ENCODE results near the gene ACSL4. TPM values are rescaled to one million over a fixed set of nuclear protein-coding genes. Genes with fewer than 3 reads are reported as not detected.
"Not testable (repeated sequence)": the region's sequence is repeated elsewhere in the genome, so short reads cannot be mapped to it uniquely, and the experiment has no call there.

Gene ACSL4
- total and polyA plus RNA-seq, 9 donors: 23.3 to 102 (median 36.6) TPM

- no peaks in the 10 kb centered on the region for H3K27me3 ChIP-seq
- 75 to 85% (median 81%) methylated on average over 2 of the region's 2 CpGs for WGBS, 3 donors
- H3K9me3 ChIP-seq: no peaks in the 10 kb centered on the region
- intact Hi-C loops (cut with DNase I): no loop called here
- TF ChIP-seq POLR2A (IDR thresholded peaks at IDR 0.05): no peak
- no peak for TF ChIP-seq EP300 (IDR thresholded peaks at IDR 0.05)
- TF ChIP-seq, protein P1, sequence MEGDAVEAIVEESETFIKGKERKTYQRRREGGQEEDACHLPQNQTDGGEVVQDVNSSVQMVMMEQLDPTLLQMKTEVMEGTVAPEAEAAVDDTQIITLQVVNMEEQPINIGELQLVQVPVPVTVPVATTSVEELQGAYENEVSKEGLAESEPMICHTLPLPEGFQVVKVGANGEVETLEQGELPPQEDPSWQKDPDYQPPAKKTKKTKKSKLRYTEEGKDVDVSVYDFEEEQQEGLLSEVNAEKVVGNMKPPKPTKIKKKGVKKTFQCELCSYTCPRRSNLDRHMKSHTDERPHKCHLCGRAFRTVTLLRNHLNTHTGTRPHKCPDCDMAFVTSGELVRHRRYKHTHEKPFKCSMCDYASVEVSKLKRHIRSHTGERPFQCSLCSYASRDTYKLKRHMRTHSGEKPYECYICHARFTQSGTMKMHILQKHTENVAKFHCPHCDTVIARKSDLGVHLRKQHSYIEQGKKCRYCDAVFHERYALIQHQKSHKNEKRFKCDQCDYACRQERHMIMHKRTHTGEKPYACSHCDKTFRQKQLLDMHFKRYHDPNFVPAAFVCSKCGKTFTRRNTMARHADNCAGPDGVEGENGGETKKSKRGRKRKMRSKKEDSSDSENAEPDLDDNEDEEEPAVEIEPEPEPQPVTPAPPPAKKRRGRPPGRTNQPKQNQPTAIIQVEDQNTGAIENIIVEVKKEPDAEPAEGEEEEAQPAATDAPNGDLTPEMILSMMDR (IDR thresholded peaks at IDR 0.05): no peak
- H3K36me3 ChIP-seq: no peaks in the 10 kb centered on the region
- H3K27ac ChIP-seq: no peak overlapping the region
- H3K4me3 ChIP-seq: no peak overlapping the region
- H3K4me1 ChIP-seq (ENCODE audit: insufficient read depth): no peaks in the 10 kb centered on the region
- DNase-seq: no peak
Observed at GRCh38 chrX:109660435-109661143, 72.5 kb downstream of the ACSL4 start.

GRCh38 chrX:109658391-109658790 is 74.7 kb downstream of the ACSL4 start:
- no peaks in the 10 kb centered on the region for H3K9me3 ChIP-seq
- WGBS, 3 donors: 94 to 98% (median 97%) methylated on average over 1 of the region's 1 CpG
- intact Hi-C loops (cut with DNase I): no loop called here
- DNase-seq: no peak
- no peaks in the 10 kb centered on the region for H3K36me3 ChIP-seq
- no peak overlapping the region for H3K27ac ChIP-seq
- no peak overlapping the region for H3K4me3 ChIP-seq
- no peaks in the 10 kb centered on the region for H3K27me3 ChIP-seq
- TF ChIP-seq POLR2A (IDR thresholded peaks at IDR 0.05): no peak
- no peaks in the 10 kb centered on the region for H3K4me1 ChIP-seq (ENCODE audit: insufficient read depth)

DNA sequence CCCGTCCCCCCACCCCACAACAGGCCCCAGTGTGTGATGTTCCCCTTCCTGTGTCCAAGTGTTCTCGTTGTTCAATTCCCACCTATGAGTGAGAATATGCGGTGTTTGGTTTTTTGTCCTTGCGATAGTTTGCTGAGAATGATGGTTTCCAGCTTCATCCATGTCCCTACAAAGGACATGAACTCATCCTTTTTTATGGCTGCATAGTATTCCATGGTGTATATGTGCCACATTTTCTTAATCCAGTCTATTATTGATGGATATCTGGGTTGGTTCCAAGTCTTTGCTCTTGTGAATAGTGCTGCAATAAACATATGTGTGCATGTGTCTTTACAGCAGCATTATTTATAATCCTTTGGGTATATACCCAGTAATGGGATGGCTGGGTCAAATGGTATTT is 75.7 kb downstream of the ACSL4 start:
- H3K4me1 ChIP-seq (ENCODE audit: insufficient read depth); H3K9me3 ChIP-seq; H3K27me3 ChIP-seq; H3K36me3 ChIP-seq; H3K27ac ChIP-seq; H3K4me3 ChIP-seq; DNase-seq; intact Hi-C loops (cut with DNase I): not testable (repeated sequence)
- WGBS, 3 donors: 87 to 92% (median 91%) methylated on average over 2 to 4 of the region's 4 CpGs

GRCh38 chrX:109656774-109657173 is 76.3 kb downstream of the ACSL4 start:
- 66 to 75% (median 75%) methylated on average over 4 of the region's 4 CpGs for WGBS, 3 donors

DNA sequence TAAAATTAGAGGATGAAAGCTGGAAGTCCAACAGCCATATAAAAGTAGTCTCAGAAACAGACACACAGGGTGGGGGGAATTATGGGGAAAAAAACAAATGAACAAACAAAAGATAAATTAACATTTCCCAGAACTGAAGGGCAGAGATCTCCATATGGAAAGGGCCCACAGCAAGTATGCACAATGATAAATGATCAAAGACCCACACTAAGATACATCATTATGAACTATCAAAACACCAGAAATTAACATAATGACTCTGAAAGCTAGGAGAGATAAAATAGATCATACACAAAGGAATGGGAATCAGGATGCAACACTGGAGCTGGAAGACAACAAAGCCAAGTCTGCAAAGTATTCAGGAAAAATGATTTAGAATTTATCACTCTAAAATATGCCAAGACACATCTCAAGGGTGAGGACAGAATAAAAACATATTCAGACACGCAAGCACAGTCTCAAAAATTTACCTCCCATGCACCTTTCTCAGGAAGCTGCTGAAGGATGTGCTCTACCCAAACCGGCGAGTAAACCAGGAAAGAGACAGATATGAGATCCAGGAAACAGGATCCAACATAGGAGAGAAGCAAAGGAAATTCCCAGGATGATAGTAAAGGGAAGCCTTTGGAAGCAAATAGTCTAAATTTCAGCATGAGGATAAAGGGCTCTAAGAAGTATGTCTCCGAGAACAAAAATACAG is 77.4 kb downstream of the ACSL4 start:
- no peak for DNase-seq
- intact Hi-C loops (cut with DNase I): no loop called here
- TF ChIP-seq EP300 (IDR thresholded peaks at IDR 0.05) (no peak), POLR2A (IDR thresholded peaks at IDR 0.05) (no peak)
- TF ChIP-seq, protein P1 (IDR thresholded peaks at IDR 0.05): no peak

More at GRCh38 chrX:109656774-109657173, 76.3 kb downstream of the ACSL4 start:
- H3K4me1 ChIP-seq (ENCODE audit: insufficient read depth): no peaks in the 10 kb centered on the region
- H3K27ac ChIP-seq: no peak overlapping the region
- TF ChIP-seq, protein P1 (IDR thresholded peaks at IDR 0.05): no peak
- TF ChIP-seq EP300 (IDR thresholded peaks at IDR 0.05) (no peak), POLR2A (IDR thresholded peaks at IDR 0.05) (no peak)
- intact Hi-C loops (cut with DNase I): no loop called here
- no peaks in the 10 kb centered on the region for H3K36me3 ChIP-seq
- no peak for DNase-seq
- H3K9me3 ChIP-seq: no peaks in the 10 kb centered on the region
- no peaks in the 10 kb centered on the region for H3K27me3 ChIP-seq
- no peak overlapping the region for H3K4me3 ChIP-seq

More for the DNA sequence above, 77.4 kb downstream of the ACSL4 start:
- no peaks in the 10 kb centered on the region for H3K36me3 ChIP-seq
- no peak overlapping the region for H3K4me3 ChIP-seq
- H3K27me3 ChIP-seq: no peaks in the 10 kb centered on the region
- WGBS, 3 donors: 68 to 71% (median 69%) methylated on average over 4 of the region's 4 CpGs
- no peaks in the 10 kb centered on the region for H3K9me3 ChIP-seq
- H3K4me1 ChIP-seq (ENCODE audit: insufficient read depth): no peaks in the 10 kb centered on the region
- H3K27ac ChIP-seq: no peak overlapping the region

All from ovary (tissue), 9 donors.